GM18907 (cell line): Measurements from ENCODE around the gene KATNAL2.

ENCODE experiments used
- ATAC-seq: cut with Tn5 transposase; IDR thresholded peaks from one replicate; pipeline ENCODE4 v1.9.1; 2021; ENCODE audit warnings: mild to moderate bottlenecking, moderate library complexity; ENCODE audit not compliant: unreplicated experiment

Gene KATNAL2

DNA sequence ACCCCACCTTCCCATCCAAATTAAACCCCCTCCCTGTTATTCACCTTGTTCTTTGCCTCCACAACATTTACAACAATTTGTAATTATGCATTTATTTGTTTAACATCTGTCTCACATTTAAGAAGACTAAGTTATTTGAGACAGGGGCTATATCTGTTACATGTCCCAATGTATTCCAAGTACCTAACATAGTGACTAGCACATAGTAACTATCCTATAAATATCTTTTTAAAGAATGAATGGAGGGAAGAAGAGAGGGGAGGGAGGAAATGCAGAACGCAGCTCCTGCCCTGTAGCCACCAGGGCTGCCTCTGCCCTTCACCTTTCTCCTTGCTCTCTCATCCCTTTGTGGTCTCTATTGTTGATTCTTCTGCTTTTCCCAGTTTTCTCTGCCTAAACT lies 192.3 kb downstream of the KATNAL2 start:
- ATAC-seq = no peak

DNA sequence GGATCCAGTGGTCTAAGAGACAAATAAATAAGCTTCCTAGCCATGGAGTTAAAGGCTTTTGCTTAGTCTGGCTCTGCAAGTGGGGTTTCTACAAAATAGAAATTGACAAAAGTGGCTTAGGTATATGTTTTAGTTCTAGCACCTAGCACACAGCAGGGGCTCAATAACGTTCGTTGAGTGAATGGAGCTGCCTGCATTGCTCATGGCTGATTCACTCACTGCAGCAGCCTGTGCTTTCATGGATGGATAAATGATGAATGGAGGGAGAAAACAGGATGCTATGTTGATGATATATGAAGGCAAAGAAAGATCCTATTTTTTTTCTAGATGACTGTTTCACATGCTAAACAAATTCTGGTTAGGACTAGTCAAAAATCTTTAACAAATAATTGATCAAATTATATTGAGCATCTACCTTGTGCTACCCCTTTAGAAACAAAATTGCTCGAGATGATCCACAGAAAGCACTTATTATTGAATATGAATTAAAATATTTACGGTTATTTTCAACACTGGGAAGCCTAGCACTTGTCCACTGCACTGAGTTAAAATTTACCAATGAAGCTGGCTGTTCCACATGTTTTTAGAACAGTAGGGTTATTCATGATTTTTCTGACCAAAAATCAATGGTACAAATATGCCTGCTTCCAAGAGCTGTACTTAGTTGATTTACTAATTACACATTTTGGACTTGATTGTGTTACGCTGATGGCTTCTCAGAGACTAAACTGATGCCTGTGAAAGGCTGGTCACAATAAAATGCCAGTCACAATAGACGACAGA lies 193.3 kb downstream of the KATNAL2 start:
- ATAC-seq = no peak

DNA sequence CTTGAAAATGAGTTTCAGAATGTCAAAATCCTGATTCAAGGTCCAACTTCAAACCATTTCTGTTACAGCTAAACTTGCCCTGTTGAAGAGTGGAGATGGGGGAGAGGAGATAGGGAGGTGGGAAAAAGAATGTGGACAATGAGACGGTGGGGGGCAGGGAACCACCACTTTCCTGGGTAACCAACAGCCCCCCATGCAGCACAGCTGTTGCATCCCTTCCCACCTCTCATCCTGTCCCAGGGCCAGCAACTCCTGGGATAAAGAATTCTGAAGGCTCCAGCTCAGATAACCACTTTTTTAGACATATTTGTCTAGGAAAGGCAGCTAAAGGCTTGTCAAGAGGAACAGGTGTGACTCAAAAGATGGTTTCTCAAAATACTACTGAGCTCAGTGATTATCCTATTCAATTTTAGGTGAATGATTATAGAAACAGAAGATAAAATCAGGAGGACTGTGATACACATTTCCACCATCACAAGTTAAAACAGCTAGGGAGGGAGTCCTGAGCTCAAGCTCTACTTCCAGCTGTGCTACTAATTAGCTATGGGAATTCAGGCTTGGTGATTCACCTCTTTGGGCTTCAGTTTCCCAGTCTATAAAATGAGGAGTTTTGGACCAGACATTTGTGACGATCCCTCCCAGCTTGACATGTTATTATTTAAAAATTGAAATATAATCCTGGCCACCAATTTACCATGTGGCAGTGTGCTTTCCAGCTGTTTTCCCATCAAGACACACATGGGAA lies 196.6 kb downstream of the KATNAL2 start:
- ATAC-seq = no peak

DNA sequence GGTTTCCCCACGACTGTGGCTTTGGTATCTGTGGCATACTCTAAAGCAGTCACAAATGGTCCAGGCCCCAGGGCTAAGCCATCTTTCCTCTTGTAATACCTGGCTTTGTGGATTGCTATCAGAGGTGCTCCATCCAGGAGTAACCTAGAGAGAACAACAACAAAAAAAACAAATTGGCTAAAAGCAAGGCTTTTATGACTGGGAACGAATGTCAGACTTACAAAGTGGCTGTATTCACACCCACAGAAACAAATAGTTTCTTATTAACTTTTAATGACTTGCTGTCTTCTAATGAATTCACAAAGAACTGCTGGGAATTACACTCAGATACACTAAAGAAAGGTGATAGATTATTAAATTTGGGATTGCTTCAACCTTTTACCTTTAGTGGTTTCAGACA lies 197.8 kb downstream of the KATNAL2 start:
- ATAC-seq = no peak

DNA sequence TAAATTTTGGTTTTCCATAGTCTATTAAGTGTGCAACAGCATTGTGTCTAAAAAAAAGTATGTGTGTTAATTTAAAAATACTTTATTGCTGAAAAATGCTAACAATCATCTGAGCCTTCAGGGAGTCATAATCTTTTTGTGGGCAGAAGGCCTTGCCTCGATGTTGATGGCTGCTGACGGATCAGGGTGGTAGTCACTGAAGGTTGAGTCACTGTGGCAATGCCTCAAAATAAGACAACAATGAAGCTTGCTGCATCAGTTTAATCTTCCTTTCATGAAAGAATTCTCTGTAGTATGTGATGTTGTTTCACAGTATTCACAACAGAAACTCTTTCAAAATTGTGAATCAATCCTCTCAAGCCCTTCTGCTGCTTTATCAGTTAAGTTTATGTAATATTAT lies 201.6 kb downstream of the KATNAL2 start:
- ATAC-seq = no peak

DNA sequence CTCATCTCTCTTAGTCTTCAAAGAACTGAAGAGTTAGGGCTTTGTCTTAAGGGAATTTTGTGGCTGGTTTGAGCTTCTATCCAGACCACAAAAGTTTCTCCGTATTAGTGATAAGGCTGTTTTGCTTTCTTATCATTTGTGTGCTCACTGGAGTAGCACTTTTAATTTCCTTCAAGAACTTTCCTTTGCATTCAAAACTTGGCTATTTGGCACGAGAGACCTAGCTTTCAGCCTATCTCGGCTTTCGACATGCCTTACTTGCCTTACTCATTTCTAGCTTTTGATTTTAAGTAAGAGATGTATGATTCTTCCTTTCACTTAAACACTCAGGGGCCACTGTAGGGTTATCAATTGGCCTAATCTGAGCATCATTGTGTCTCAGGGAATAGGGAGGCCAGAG lies 203.0 kb downstream of the KATNAL2 start:
- ATAC-seq = peak; percentile 97

DNA sequence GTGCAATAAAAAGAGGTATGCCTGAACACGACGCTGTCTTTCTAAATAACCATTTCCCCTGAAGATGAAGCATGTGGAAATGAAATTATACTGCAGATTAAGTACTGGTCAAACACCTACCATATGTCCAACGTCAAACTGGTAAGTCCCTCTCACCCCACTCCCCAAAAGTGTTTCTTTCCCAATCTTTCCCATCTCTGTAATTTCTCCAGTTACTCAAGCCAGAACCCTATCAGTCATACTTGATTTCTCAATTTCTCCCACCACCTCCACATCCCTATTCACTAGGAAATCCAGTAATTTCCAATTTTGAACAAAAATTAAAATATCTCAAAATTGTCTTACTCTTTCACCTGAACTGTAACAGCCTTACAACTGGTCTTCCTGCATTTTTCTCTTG lies 203.7 kb downstream of the KATNAL2 start:
- ATAC-seq = no peak

DNA sequence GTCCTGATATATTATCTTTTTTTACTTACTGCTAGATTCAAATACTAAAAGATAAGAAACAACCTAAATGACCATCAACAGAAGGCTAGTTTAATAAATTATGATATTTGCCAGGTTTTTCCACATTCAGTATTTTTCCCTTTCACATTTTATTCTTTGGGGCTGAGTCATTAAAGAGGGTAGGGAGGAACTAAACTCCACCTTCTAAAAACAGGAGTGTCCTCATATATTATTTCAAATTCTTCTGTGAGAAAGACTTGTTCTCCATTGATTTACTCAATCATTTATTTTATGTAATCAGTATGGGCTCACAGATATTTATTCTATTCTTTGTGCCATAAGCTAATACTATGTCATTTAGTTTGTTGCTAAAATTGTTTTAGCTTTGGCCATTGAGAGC lies 223.9 kb downstream of the KATNAL2 start:
- ATAC-seq = no peak

DNA sequence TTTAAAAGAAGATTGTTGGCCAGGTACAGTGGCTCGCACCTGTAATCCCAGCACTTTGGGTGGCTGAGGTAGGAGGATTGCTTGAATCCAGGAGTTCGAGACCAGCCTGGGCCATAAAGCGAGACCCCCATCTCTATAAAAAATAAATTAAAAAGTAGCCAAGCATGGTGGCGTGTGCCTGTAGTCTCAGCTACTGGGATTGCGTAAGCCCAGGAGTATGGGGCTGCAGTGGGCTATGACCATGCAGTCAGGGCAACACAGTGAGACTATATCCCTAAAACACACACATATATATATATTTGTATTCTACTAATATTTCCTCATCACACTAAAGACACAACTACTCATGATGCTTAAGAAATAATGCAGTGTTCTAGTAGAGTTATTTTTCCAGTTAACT lies 225.8 kb downstream of the KATNAL2 start:
- ATAC-seq = no peak

DNA sequence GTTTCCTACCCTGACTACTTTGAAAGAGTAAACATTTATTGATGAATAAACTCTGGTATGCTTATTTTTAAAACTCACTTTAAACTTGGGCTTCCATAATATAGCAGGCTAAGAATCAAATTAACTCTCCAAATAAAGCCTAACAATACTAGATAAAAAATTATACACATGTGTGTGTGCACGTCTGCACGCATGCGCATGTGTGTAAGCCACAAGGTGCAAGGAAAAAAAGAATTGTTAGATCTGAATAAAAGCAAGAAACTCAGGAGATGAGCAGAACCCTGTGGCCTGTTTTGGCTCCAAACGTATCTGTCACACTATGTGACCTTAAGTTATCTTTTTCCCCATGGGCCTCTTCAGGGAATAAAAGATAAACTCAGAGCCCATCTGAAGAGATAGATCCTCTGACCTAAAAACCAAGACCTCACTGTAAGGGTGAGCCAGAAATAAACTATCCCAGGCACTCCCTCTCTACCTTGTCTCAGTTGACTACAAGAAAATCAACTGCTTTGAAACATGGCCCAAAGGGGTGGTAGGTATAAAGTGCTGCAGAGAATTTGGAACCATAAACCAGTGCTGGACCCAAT lies 226.6 kb downstream of the KATNAL2 start:
- ATAC-seq = no peak

DNA sequence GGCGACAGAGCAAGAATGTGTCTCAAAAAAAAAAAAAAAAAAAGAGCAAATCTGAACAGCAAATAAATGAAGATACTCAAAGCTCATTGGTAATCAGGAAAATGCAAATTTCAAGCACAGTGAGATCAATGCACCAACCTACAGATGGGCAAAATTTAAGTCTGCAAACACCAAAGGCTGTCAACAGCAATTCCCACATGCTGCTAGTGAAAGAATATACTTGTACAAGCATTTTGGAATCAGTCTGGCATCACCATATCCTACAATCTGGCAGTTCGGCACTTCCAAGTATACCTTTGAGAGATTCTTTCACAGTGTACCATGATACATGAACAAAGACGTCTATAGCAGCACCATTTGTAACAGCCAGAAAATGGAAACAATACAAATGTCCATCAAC lies 228.8 kb downstream of the KATNAL2 start:
- ATAC-seq = no peak

DNA sequence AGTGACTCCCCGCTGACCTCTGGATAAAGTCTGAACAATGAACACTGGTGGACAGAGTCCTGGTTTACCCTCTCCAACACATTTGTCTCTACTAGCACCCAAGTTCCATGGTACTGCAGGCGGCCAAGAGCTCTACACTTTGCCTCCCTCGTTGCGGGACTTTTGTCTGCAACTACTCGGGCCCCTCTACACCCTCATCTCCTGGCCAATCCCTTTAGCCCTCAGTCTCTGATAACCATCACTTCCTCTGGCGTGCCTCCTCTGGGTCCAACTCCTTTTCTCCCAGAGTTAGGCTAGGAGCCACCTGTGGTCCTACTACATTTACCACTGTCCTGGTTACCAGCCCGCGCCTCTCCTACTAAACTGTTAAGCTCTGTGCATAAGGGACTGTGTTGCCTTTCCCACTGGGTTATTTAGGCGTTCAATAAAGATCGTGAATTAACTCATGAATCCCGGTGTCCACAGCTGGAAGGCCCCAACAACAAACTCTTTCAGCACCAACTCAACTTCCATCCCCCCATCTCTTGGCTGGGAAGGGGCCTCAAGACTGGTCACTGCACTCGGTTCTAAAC lies 232.1 kb downstream of the KATNAL2 start:
- no peak for ATAC-seq

DNA sequence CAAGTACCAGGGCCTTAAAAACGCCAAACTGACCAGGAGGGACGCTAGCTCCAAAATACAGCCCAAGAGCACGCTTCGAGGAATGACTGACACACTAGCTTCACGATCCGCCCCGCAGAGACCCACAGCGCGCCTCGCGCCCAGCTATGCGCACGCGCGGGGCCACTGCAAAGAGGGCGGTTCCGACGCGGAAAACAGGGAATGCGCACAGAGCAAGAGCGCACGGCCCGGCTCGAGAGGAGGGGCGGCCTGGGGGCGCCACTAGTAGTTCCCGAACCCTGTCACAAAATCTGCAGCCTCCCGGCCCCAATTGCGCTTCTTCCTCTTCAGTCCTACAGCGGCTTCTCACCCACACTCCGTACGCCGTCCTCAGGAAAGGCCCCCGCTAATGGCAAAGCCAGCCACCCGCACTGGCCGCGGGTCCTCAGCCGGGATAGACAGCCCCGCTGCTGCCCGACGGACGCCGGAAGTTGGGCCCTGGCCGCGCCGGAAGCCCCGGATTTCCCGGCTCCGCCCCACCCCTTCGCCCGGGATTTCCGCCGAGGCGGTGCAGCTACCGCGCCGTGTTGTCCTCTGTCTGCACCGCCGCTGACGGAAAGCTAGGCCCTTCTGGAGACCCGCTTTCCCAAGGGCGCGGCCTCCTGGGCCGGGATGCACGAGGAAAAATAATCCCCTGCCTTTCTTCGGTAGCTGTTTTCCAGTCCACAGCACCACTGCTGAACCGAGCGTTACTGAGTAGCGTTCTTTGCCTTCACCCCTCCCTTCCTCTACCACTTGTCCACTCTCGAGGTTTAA lies 232.8 kb downstream of the KATNAL2 start, which contains the start of gene HDHD2:
Gene HDHD2 (minus strand): TSS at position 472 of the 795 bp plus-strand sequence. CDS start 14,061 bp downstream, outside the sequence.
- ATAC-seq = peak; percentile 93

DNA sequence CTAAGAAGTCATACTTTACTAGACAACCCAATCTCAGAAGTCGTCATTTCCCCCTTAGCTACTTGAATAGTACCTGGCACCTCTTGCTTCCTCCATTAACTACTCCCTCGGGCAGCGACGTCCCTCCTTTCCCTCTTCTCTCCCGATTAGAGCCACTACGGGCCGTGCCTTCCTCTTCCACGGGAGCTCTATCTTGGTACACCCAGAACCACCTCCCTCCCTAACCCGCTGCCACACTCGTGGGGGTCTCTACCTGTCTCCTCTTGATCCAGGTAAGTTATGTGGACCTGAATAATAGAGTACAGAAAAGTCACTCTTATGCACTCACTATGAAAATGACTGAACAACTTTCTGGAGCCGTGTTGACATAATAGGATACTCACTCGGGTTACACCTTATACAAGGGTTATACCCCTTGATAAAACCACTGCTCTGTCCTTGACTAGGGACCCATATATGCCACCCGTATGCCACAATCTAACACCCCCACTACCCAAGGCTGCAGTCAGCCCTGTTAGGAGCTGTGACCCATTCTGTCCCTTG lies 233.5 kb downstream of the KATNAL2 start:
- ATAC-seq = peak; percentile 19

DNA sequence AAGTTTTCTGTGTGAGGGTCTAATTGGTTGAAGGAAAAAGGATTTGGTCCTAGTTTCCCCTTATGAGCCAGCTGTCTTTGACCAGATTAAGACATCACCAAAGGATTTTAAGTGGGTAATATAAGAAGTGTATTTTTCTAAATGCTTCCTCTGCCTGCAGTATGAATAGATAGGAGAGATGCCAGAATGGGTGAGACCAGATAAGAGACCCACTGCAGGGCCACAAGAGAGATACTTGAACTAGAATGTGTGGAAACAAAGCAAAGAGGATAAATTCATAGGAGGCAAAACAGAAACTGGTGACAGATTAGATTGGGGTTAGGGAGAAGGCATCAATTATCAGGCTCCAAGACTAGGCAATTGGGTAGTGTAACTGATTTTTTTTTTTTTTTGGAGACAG lies 234.0 kb downstream of the KATNAL2 start:
- no peak for ATAC-seq
